Measurements from ENCODE around the gene COMMD1.
"Not testable (repeated sequence)": the region's sequence is repeated elsewhere in the genome, so short reads cannot be mapped to it uniquely, and the experiment has no call there.

COMMD1 gene

DNA sequence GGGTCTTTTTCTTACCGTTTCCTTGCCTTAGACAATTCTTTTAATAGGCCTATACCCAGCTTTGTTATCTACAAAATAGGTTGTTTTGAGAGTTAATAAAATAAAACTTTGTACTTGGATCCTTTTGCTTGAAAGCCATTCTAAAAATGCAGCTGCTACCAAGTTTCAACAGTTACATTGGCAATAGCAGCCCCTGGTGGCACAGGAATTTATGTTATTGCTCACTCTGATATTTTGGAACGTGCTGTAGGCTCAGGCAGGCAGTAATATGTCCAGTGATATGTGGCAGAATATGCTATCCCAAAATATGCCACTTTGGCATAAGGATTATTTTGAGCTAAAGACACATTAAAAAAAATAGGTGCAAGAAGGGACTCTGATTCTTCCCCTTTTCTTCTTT, 6.7 kb upstream of the COMMD1 start:
- Mint-ChIP-seq H3K36me3 (ENCODE audit: insufficient read depth) (no peaks in the 10 kb centered on the region), H3K9me3 (no peaks in the 10 kb centered on the region), H3K27ac (no peak overlapping the region), H3K4me1 (ENCODE audit: low read depth in 2 of 2) (no peaks in the 10 kb centered on the region), H3K4me3 (no peak overlapping the region), H3K27me3 (no peaks in the 10 kb centered on the region)
- DNase-seq (no peak), ATAC-seq (replicated peaks) (no peak)

DNA sequence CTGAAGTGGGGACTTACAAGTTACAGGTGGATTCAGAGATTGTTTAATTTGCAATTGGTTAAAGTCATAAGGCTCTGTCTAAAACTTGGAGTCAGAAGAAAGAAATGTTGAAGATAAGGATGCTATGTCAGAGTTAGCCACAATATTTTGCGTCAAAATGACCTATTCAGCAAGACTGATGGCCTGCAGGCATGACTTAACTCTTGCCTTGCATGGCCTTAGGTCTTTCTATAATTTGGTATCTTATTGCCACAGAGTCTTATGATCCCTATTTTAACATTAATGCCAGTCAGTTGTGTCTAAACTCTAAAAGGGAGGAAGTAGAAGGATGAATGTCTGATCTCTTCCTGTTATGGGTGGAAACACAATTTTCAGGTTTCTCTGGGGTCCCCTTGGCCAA, 5.2 kb upstream of the COMMD1 start:
- DNase-seq = no peak
- H3K4me3 Mint-ChIP-seq = no peak overlapping the region
- no peaks in the 10 kb centered on the region for H3K36me3 Mint-ChIP-seq (ENCODE audit: insufficient read depth)
- H3K27me3 Mint-ChIP-seq = no peaks in the 10 kb centered on the region
- no peaks in the 10 kb centered on the region for H3K9me3 Mint-ChIP-seq
- H3K4me1 Mint-ChIP-seq (ENCODE audit: low read depth in 2 of 2) = peaks cover 0 to 4% of the 10 kb centered on the region in 2 donors
- ATAC-seq (replicated peaks) = no peak
- no peak overlapping the region for H3K27ac Mint-ChIP-seq

DNA sequence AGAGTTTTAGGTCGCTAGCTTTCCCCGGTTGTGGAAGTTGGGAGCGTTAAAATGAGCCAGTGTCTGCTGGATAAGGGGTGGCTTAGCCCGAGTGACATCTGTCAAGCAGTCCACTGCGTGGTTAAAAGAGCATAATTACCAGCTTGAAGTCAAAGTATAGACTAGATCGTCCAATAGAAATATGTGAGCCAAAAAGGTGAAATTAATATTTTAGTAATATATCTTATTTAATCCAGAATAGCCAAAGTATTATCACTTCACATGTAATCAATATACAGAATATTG, 654 bp downstream of the COMMD1 start:
- DNase-seq = no peak
- Mint-ChIP-seq H3K9me3 (no peaks in the 10 kb centered on the region), H3K27ac (peak overlapping the region; percentile 96 to 97), H3K4me1 (ENCODE audit: low read depth in 2 of 2) (peaks cover 9 to 18% of the 10 kb centered on the region in 2 donors), H3K4me3 (peak overlapping the region; percentile 97 to 99), H3K36me3 (ENCODE audit: insufficient read depth) (peaks cover 10% of the 10 kb centered on the region), H3K27me3 (no peaks in the 10 kb centered on the region)
- ATAC-seq (replicated peaks) = no peak

DNA sequence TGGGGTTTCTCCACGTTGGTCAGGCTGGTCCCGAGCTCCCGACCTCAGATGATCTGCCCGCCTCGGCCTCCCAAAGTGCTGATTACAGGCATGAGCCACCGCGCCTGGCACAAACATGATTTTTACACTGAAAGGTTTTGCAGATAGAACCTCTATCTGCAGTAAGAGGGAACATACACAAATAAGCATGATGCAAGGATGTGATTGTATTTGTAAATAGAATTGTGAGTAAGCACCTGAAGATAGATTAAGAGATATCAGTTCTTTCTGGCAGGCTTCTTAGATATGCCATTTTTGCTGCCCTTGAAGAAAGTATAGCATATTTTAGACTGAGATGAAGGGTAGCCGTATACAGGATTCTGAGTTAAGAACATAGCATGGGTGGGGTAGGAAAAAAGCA, 3.6 kb downstream of the COMMD1 start:
- H3K9me3 Mint-ChIP-seq = no peaks in the 10 kb centered on the region
- H3K27ac Mint-ChIP-seq = no peak overlapping the region
- peaks cover 12 to 23% of the 10 kb centered on the region in 2 donors for H3K4me1 Mint-ChIP-seq (ENCODE audit: low read depth in 2 of 2)
- no peak overlapping the region for H3K4me3 Mint-ChIP-seq
- peaks cover 18% of the 10 kb centered on the region for H3K36me3 Mint-ChIP-seq (ENCODE audit: insufficient read depth)
- DNase-seq = no peak
- no peaks in the 10 kb centered on the region for H3K27me3 Mint-ChIP-seq
- ATAC-seq (replicated peaks) = no peak

DNA sequence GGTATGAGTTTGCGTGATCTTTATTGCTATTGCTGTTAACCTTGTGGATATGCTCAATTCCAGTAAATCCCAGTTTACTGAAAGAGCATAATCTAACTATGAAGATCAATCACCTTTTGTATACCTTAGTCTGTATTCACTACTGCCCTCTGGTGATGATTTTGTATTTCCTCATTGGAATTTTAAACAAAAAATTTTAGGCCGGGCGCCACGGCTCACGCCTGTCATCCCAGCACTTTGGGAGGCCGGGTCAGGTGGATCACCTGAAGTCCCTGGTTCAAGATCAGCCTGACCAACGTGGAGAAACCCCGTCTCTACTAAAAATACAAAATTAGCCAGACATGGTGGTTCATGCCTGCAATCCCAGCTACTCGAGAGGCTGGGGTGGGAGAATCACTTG, 5.1 kb downstream of the COMMD1 start:
- H3K4me3 Mint-ChIP-seq = no peak overlapping the region
- no peak for ATAC-seq (replicated peaks)
- H3K27me3 Mint-ChIP-seq = no peaks in the 10 kb centered on the region
- no peak for DNase-seq
- no peak overlapping the region for H3K27ac Mint-ChIP-seq
- H3K36me3 Mint-ChIP-seq (ENCODE audit: insufficient read depth) = peaks cover 19% of the 10 kb centered on the region
- H3K9me3 Mint-ChIP-seq = no peaks in the 10 kb centered on the region
- peaks cover 12 to 18% of the 10 kb centered on the region in 2 donors for H3K4me1 Mint-ChIP-seq (ENCODE audit: low read depth in 2 of 2)

DNA sequence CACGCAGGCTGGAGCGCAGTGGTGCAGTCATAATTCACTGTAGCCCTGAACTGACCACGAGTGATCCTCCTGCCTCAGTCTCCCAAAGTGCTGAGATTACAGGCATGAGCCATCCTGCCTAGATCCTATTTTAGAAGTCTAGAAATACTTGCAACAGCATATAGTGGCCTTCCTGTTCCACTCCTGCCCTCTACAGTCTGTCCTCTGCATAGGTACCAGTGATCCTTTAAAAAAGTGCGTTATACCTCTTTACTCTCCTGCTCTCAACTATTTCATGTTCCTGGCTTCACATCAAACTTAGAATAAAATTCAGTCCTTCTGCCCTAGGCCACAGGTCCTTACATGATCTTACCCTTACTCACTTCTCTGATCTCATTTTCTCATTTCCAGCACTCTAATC, 6.0 kb downstream of the COMMD1 start:
- Mint-ChIP-seq H3K4me3 (no peak overlapping the region), H3K27me3 (no peaks in the 10 kb centered on the region), H3K4me1 (ENCODE audit: low read depth in 2 of 2) (peaks cover 7 to 11% of the 10 kb centered on the region in 2 donors), H3K27ac (no peak overlapping the region), H3K9me3 (no peaks in the 10 kb centered on the region), H3K36me3 (ENCODE audit: insufficient read depth) (peaks cover 14% of the 10 kb centered on the region)
- ATAC-seq (replicated peaks) (no peak), DNase-seq (no peak)

DNA sequence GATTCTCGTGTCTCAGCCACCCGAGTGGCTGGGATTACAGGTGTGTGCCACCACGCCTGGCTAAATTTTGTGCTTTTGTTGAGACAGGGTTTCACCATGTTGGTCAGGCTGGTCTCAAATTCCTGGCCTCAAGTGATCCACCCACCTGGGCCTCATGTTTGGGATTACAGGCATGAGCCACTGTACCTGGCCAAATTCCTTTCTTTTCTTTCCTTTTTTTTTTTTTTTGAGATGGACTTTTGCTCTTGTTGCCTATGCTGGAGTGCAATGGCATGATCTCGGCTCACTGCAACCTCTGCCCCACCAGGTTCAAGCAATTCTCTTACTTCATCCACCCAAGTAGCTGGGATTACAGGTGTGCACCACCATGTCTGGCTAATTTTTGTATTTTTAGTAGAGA, 9.3 kb downstream of the COMMD1 start:
- H3K9me3 Mint-ChIP-seq; ATAC-seq (replicated peaks); H3K27me3 Mint-ChIP-seq; DNase-seq; H3K4me3 Mint-ChIP-seq; H3K4me1 Mint-ChIP-seq (ENCODE audit: low read depth in 2 of 2); H3K27ac Mint-ChIP-seq: not testable (repeated sequence)
- peaks cover 17% of the 10 kb centered on the region for H3K36me3 Mint-ChIP-seq (ENCODE audit: insufficient read depth)

DNA sequence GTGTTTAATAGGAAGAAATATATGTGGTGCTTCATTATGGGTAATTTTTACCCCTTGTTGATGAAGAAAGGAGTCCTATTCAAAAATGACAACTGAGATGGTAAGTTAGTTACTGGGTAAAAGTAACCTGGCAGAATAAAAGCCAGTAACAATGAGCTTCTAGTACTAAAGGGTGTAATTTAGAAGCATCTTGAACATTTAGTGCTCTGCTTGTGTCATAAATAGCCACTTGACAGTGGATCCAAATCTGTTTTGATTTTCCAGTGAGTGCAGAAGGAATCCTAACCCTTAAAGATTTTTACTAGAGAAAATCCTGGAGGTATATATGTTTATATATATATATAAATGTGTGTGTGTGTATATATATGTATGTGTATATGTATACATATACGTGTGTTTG, 15.1 kb downstream of the COMMD1 start:
- Mint-ChIP-seq H3K9me3 (no peaks in the 10 kb centered on the region), H3K4me3 (no peak overlapping the region), H3K36me3 (ENCODE audit: insufficient read depth) (peaks cover 7% of the 10 kb centered on the region), H3K27me3 (no peaks in the 10 kb centered on the region), H3K27ac (no peak overlapping the region), H3K4me1 (ENCODE audit: low read depth in 2 of 2) (no peaks in the 10 kb centered on the region)
- no peak for DNase-seq
- no peak for ATAC-seq (replicated peaks)

DNA sequence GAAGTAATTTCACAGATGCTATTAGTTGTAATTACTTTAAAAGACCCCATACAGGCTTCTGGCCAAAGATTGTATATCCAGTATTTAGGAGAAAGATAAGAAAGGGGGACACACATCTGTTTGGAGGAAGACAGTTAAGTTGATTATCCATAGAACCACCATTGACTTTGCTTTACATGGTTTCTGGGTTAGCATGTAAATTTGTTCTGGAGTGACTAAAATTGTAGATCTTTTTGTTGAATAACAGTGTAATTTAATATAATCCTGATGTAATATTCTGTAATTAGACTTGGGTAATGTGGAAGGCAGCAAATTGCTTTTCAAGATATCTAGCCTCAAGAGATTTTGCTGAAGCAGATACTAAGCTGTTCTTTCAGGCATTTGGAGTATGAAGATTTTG, 17.2 kb downstream of the COMMD1 start:
- DNase-seq (no peak), ATAC-seq (replicated peaks) (no peak)
- Mint-ChIP-seq H3K4me1 (ENCODE audit: low read depth in 2 of 2) (no peaks in the 10 kb centered on the region), H3K27ac (no peak overlapping the region), H3K27me3 (no peaks in the 10 kb centered on the region), H3K4me3 (no peak overlapping the region), H3K9me3 (no peaks in the 10 kb centered on the region), H3K36me3 (ENCODE audit: insufficient read depth) (peaks cover 10% of the 10 kb centered on the region)

DNA sequence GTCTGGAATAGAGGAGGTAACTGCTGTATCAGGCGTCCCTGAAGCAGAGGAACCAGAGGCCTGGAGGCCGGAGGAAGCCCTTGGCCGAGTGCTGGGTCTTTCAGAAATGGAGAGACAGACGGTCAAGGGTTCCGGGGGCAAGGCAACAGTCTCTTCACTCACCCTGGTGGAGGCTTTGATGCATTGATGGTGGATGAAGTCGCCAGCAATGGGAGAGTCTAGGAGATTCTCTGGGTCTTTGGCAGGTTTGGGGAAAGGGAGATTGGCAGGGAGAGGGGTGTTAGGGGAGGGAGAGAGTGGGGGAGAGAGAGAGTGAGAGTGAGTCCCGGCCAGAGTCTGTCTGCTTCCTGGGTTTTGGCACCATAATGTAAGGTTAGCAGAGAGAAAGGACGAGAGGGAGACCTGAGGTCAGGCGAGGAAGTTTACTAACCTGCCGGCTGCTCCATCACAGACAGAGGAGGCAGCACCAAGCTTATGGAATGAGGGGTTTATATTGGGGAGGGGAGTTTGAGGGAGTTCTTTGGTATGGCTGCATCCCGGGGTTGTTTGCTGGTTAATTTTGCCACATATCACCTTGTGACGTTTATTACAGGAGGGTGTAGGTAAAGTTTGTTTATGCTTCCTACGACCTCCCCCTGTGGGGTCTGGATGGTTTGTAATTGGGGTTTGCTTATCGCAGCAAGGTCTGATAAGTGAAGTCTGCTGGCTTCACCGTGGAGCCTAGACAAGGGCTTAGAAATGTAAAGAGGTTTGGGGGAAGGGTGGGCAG, 19.6 kb downstream of the COMMD1 start:
- H3K36me3 Mint-ChIP-seq (ENCODE audit: insufficient read depth) = peaks cover 10% of the 10 kb centered on the region
- no peak overlapping the region for H3K27ac Mint-ChIP-seq
- no peaks in the 10 kb centered on the region for H3K9me3 Mint-ChIP-seq
- ATAC-seq (replicated peaks) (no peak), DNase-seq (no peak)
- H3K27me3 Mint-ChIP-seq = no peaks in the 10 kb centered on the region
- no peaks in the 10 kb centered on the region for H3K4me1 Mint-ChIP-seq (ENCODE audit: low read depth in 2 of 2)
- no peak overlapping the region for H3K4me3 Mint-ChIP-seq

DNA sequence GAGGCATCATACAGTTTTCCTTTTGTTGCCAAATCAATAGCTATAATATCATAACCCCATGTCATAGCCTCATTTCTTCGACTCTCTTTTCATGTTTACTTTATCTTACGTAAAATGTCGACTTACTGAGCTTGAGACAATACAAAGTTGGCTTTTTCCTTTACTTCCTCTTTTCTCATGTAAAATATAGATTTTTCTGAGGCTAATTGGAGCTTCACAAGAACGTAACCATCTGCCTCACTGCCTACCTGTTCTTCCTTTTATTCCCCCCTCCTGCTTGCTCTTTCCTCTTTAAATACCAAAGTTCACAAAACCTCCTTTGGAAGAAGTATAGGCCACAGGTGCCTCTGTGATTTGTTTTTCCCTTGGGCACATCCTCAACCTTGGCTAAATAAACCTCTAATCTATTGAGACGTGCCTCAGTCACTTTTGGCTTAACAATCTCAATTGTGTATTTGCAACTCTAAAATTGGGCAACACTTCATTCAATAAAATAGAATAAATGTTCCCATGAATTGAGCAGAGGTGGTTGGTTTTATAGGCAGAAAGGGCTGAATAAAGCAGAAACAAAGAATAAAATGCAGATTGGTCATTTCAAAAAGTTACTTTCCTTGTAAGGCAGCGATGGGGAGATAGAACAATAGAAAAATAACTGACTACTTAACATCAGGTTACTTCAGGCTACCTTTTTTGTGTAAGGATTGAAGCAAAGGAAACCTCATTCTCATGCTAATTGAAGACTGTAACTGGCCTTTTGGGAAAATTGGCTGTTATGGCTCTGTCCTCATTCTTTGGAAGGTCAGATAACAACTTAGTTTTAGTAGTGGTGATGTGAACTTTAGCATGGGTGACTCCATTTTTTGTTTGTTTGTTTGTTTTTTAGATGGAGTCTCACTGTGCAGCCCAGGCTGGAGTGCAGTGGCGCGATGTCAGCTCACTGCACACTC, 21.3 kb downstream of the COMMD1 start:
- peaks cover 0 to 3% of the 10 kb centered on the region in 2 donors for H3K4me1 Mint-ChIP-seq (ENCODE audit: low read depth in 2 of 2)

DNA sequence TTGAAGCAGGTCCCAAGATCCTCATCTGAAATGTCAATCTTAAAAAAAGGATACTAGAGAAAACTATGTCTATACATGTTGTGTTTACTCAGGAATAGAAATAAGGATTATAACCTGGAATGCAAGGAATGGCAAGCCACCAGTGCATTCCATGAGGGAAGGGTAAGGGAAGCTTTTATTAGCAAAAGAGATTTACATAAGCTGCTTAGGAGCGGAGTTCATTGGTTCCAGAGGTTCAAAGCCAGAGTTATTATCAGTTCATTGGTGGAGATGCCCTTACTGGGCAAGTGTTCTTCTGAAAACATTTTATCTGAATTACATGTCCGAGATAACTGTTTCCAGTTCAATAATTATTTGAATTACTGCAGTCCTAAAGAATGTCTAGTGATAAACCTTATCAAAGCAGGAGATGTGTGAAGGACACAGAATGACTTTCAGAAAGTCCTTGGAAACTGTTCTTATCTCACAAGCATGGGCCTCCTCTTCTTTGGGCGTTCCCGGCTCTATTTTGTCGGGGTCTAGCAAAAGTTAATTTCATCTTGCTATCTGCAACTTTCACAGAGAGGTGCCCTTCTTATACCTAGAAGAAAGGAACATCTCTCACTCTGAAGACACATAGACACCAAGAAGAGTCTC, 23.5 kb downstream of the COMMD1 start:
- H3K27ac Mint-ChIP-seq = no peak overlapping the region
- DNase-seq (no peak), ATAC-seq (replicated peaks) (no peak)
- peaks cover 3 to 6% of the 10 kb centered on the region in 2 donors for H3K4me1 Mint-ChIP-seq (ENCODE audit: low read depth in 2 of 2)
- H3K27me3 Mint-ChIP-seq = no peaks in the 10 kb centered on the region
- H3K36me3 Mint-ChIP-seq (ENCODE audit: insufficient read depth) = peaks cover 10% of the 10 kb centered on the region
- H3K9me3 Mint-ChIP-seq = no peaks in the 10 kb centered on the region
- H3K4me3 Mint-ChIP-seq = no peak overlapping the region

More for the DNA sequence above, 21.3 kb downstream of the COMMD1 start:
- ATAC-seq (replicated peaks) (no peak), DNase-seq (no peak)
- Mint-ChIP-seq H3K27me3 (no peaks in the 10 kb centered on the region), H3K27ac (peak overlapping the region in 1 of 2 donors; percentile 67), H3K9me3 (no peaks in the 10 kb centered on the region), H3K4me3 (no peak overlapping the region), H3K36me3 (ENCODE audit: insufficient read depth) (peaks cover 10% of the 10 kb centered on the region)

DNA sequence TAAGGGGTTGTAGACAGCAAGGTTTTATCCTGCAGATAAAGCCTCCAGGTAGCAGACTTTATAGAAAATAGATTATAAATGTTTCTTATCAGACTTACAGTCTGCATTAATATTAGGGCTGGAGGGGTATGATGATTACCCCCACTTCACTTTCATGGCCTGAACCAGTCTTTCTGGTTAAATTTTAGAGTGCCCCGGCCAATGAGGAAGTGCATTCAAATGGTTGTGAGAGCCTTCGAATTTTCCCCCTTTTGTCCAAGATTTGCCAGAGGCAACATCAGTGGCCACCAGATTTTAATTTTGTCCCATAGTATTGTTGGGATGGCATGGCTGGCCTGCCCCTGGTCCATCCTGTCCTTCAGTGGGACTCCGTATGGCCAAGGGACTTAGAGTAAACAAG, 31.6 kb downstream of the COMMD1 start:
- no peak overlapping the region for H3K4me3 Mint-ChIP-seq
- no peaks in the 10 kb centered on the region for H3K27me3 Mint-ChIP-seq
- ATAC-seq (replicated peaks) (no peak), DNase-seq (no peak)
- peaks cover 9% of the 10 kb centered on the region for H3K36me3 Mint-ChIP-seq (ENCODE audit: insufficient read depth)
- H3K27ac Mint-ChIP-seq = no peak overlapping the region
- H3K9me3 Mint-ChIP-seq = no peaks in the 10 kb centered on the region
- H3K4me1 Mint-ChIP-seq (ENCODE audit: low read depth in 2 of 2) = peaks cover 0 to 6% of the 10 kb centered on the region in 2 donors

Data from effector memory CD8-positive, alpha-beta T cell (primary cell).